GM18951 (cell line): ENCODE measurements around the gene SDHAF3.
A peak's percentile ranks its signal among the peaks of the same experiment; 100 is the strongest.
"Not testable (repeated sequence)": the region's sequence is repeated elsewhere in the genome, so short reads cannot be mapped to it uniquely, and the experiment has no call there.

ENCODE experiments used
- POLR2A ChIP-seq: IDR thresholded peaks from 4 replicates; pipeline ENCODE4 v1.6.1; 2011; ENCODE audit warnings: mild to moderate bottlenecking; ENCODE audit not compliant: insufficient read length, insufficient read depth; ENCODE audit errors: extremely low read depth
- in situ Hi-C: fragments of 300-500 bp; cut with MboI; formaldehyde crosslinking; loops from one replicate; pipeline ENCODE4 v1.12.0; 2022; ENCODE audit warnings: low sequenced_read_pairs, mixed read lengths, inconsistent platforms; ENCODE audit not compliant: unreplicated experiment

Gene SDHAF3

DNA sequence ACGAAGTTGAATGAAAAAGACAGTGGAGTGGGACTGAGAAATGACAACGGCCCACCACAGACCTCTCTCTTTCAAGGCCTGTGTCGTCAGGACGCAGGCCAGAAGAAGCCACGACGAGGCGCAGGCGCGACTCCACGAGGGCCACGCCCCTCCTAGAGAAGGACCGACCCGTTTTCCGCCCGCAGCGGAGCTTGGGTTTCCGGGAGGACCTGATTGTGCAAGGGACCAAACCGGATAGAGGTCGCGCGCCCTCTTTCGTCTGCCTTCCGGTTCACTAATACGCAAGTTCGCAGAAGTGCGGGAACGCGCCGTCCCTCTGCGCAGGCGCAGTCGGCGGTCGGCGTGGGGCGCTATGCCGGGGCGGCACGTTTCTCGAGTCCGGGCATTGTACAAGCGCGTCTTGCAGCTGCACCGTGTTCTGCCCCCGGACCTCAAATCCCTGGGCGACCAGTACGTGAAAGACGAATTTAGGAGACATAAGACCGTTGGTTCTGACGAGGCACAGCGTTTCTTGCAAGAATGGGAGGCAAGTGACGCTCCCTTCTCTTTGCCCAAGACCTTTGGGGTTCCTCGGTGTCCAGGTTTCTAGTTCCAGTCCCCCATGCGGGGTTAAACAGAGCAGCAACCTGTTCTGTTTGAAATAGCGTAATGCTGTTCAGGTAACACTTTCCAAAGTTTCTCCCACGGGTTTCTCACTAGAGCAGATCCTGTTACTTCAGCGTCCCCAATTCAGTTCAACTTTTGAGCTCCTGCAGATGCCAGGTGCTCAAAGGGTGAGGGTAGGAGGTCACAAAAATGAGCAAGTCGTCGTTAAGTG is at the start of gene SDHAF3:
Gene SDHAF3, plus strand, starts transcription at position 327 of the 817 bp plus-strand sequence. Its CDS starts 26 bp downstream, at position 353.
- in situ Hi-C loops, result no loop called here
- peak; percentile 97 for TF ChIP-seq POLR2A

GRCh38 chr7:97072025-97072424 is 45.5 kb upstream of the SDHAF3 start:
- in situ Hi-C loops, result not testable (repeated sequence)

GRCh38 chr7:97075928-97076327 is 41.6 kb upstream of the SDHAF3 start:
- in situ Hi-C loops, result no loop called here
- no peak for TF ChIP-seq POLR2A

- in situ Hi-C loops, result no loop called here
- TF ChIP-seq POLR2A, result no peak
These were observed 39.2 kb upstream of the SDHAF3 start for GRCh38 chr7:97078023-97078969.

DNA sequence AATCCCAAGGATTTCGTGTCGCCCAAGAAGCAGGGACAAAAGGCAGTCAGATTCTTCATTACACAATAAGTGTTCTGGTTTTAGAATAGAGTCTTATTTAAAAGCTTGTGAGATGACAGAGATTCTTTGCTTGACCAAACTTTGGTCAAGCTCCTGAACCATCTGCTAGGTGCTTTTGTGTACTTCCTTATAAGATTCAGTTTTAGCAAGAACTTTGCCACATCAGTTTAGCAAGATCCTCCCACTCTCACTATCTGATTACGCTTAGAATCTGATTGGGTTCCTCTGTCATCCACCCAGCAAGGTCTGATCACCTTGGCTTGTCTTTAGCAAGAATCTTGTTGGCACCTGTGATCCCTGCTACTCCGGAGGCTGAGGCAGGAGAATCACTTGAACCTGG is 38.2 kb upstream of the SDHAF3 start:
- in situ Hi-C loops, result no loop called here

DNA sequence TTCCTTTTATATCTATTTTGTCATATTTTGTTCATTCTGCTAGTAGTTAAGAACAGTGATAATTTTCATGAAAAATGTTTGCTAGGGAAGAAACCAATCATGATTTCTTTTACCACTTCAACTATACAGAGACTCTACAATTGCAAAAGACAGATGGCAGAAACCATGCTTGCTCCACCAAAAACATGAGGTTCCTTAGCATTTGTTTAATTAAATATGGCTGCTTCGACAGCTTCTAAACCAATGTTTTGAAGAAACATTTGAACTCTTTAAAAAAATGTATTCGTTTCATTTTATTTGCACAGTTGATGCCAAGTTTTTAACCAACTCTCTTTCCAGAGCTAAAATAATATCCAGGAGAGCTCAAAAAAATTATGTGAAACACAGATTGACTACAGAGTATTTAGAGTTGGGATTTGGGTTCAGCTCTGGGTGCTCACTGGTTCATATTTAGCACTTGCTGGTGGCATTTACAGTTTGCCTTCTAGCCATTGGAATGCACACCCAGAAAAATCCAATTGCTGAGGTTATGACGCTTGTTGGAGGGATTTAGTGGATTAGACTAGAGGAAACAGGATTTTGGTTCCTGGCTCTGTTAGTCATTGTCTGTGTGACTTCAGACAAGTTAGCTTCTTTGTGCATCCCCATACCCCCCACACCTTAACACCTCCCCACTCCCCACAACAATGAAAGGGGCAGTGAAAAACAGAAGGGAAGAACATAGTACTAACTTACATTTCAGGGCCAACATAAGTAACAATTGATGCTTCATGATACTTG is 35.8 kb upstream of the SDHAF3 start:
- in situ Hi-C loops, result no loop called here
- no peak for TF ChIP-seq POLR2A

More for the DNA sequence above, 38.2 kb upstream of the SDHAF3 start:
- no peak for TF ChIP-seq POLR2A

- TF ChIP-seq POLR2A, result no peak
- in situ Hi-C loops, result no loop called here
These were observed 29.1 kb upstream of the SDHAF3 start for GRCh38 chr7:97088364-97088763.

GRCh38 chr7:97089771-97090170 is 27.7 kb upstream of the SDHAF3 start:
- TF ChIP-seq POLR2A, result no peak
- in situ Hi-C loops, result no loop called here

DNA sequence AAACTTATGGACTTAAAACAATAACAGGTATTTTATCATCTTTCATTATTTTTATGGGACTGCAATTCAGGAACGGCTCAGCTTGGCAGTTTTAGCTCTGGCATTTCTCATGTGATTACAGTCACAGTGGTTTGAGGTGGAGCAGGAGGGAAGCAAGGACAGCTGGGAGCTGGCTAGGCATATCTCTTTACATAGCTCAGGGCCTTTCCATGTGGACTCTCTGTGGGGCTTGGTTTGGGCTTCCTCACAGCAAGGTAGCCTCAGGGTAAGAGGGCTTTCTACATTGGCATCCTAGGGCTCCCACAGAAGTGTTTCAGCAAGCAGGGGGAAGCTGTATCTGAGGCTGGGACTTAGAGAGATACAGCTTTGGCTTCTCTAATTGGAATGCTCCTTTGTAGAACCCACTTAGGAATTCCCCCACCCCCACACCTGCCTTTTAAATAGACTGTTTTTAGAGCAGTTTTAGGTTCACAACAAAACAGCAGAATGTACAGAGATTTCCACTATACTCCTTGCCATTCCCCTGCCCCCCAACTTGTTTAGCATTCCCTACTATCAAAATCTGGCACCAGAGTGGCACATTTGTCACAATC is 26.6 kb upstream of the SDHAF3 start:
- in situ Hi-C loops, result no loop called here
- no peak for TF ChIP-seq POLR2A

DNA sequence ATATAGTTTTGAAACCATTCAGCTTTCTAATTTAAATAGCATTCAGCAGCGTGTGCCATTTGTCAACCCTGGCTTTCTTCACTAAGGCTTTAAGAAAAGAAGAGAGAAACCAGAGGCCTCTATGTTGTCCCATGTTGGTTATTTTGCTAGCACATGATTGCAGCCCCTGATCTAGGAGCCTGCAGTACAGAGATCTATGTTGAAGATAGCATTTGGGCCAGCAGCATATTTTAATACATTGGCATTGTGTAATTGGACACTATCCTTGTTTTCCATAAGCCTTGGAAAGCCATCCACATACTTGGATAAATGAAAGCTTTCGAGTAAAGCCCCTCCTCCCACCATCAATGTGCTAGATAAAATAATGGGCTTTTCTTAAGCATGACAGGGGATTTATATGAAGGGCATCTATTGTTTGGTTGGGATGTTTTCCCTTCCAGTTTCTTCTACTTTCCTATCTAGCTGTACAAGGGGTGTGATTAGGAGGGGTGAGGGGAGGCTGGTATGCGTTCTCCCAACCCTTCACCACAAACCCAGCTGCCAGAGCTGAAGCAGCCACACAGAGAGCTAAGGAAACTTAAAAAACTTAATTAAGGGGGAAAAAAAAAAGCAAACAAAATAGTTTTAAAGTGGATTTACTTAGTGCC is 23.1 kb upstream of the SDHAF3 start:
- in situ Hi-C loops, result no loop called here

GRCh38 chr7:97096037-97096436 is 21.5 kb upstream of the SDHAF3 start:
- in situ Hi-C loops, result no loop called here

More for the DNA sequence above, 23.1 kb upstream of the SDHAF3 start:
- no peak for TF ChIP-seq POLR2A

GRCh38 chr7:97096661-97097060 is 20.8 kb upstream of the SDHAF3 start:
- in situ Hi-C loops, result no loop called here

More at GRCh38 chr7:97096037-97096436, 21.5 kb upstream of the SDHAF3 start:
- TF ChIP-seq POLR2A, result no peak

More at GRCh38 chr7:97096661-97097060, 20.8 kb upstream of the SDHAF3 start:
- no peak for TF ChIP-seq POLR2A
